ENCODE data around the gene NAXD. TPM values are rescaled to one million over a fixed set of nuclear protein-coding genes. Genes with fewer than 3 reads are reported as not detected.

The NAXD gene
- total and polyA plus RNA-seq, 2 of the 4 experiments (the other 2 are of a cell fraction), result 10.2 to 27.2 TPM

GRCh38 chr13:110680852-110681251, 65.5 kb downstream of the NAXD start:
- no peak overlapping the region for H2AK5ac ChIP-seq (ENCODE audit: low read depth, low read length)
- H3K18ac ChIP-seq (ENCODE audit: low read depth, low read length), result no peak overlapping the region
- no peak overlapping the region for H4K91ac ChIP-seq (ENCODE audit: insufficient read depth, low read depth, low read length)
- H3K36me3 ChIP-seq (ENCODE audit: control insufficient read depth, insufficient read depth, low read length), result peaks cover 61% of the 10 kb centered on the region
- H4K5ac ChIP-seq (ENCODE audit: low read depth, low read length), result no peak overlapping the region
- no peak for DNase-seq
- H3K27me3 ChIP-seq (ENCODE audit: control insufficient read depth, insufficient read depth, low read length), result no peaks in the 10 kb centered on the region
- H3K9me1 ChIP-seq (ENCODE audit: insufficient read depth, low read length), result 0 out of 2 replicates have a peak, but pooled peaks cover 3% of the 10 kb centered on the region
- H3K14ac ChIP-seq (replicated peaks; ENCODE audit: low read depth, low read length), result no peak overlapping the region
- in situ Hi-C loops (cut with MboI; ENCODE audit: low sequenced_read_pairs) (no loop called here), dilution Hi-C loops (cut with HindIII; ENCODE audit: low sequenced_read_pairs, unreplicated experiment) (no loop called here), intact Hi-C loops (cut with micrococcal nuclease) (loop anchor here (1.0 kb wide), 1 partner anchor 138 kb away; no protein-coding TSS in a partner anchor)
- no peak overlapping the region for H3K23ac ChIP-seq (ENCODE audit: low read depth, low read length)
- ChIA-PET CTCF (no interaction called here), POLR2A (ENCODE audit: unreplicated experiment) (no interaction called here)
- H2BK15ac ChIP-seq (ENCODE audit: low read depth, low read length), result no peak overlapping the region
- H3K56ac ChIP-seq (ENCODE audit: extremely low read depth, insufficient read depth, low read length), result no peak overlapping the region
- no peak overlapping the region for H3K27ac ChIP-seq (ENCODE audit: insufficient read depth, low read length)
- H3K79me1 ChIP-seq (ENCODE audit: low read depth in 1 of 2, low read length in 2 of 2), result peaks cover 15 to 16% of the 10 kb centered on the region in 2 experiments
- H3K4me1 ChIP-seq (ENCODE audit: control insufficient read depth, insufficient read depth, low read length), result peaks cover 3% of the 10 kb centered on the region; the same call in 1 of the 2 replicates
- H3K9ac ChIP-seq (ENCODE audit: low read depth, low read length), result no peak overlapping the region
- BruUV-seq (replicated peaks), result no TSS peak
- TF ChIP-seq SMC3 (IDR thresholded peaks at IDR 0.05; ENCODE audit: low read depth, low read length), result peak; percentile 30
- TF ChIP-seq RFX5 (IDR thresholded peaks at IDR 0.05; ENCODE audit: low read depth, low read length), result no peak
- TF ChIP-seq FOS (IDR thresholded peaks at IDR 0.05; ENCODE audit: low read depth, low read length), result no peak
- peak; percentile 37 for TF ChIP-seq RAD21 (IDR thresholded peaks at IDR 0.05; ENCODE audit: low read length)
- no peak for TF ChIP-seq ELK1 (IDR thresholded peaks at IDR 0.05; ENCODE audit: borderline replicate concordance, low read depth, low read length)
- TF ChIP-seq MXI1 (IDR thresholded peaks at IDR 0.05; ENCODE audit: borderline replicate concordance, low read depth, low read length), result no peak
- TF ChIP-seq CEBPB (IDR thresholded peaks at IDR 0.05; ENCODE audit: low read depth, low read length), result no peak
- TF ChIP-seq RCOR1 (IDR thresholded peaks at IDR 0.05; ENCODE audit: insufficient replicate concordance, low read length), result no peak
- peak; percentile 38 for TF ChIP-seq CTCF (conservative IDR thresholded peaks at IDR 0.05; ENCODE audit: low read depth, low read length)
- H2BK120ac ChIP-seq (ENCODE audit: low read depth, low read length), result no peak overlapping the region
- WGBS, 2 experiments (ENCODE audit: extremely low coverage in 2 of 2, insufficient read length in 1 of 2), result 100% methylated on average over 1 of the region's 7 CpGs; no CpG with 5 or more reads in 1 of the 2 experiments
- ATAC-seq (ENCODE audit: low read depth), result peak; percentile 54; the same call in 1 of the 2 replicates
- peaks cover 6% of the 10 kb centered on the region; the same call in 1 of the 2 replicates for H4K20me1 ChIP-seq (ENCODE audit: insufficient read depth, low read length)
- no peak overlapping the region for H3K4me2 ChIP-seq (ENCODE audit: low read depth, low read length)
- no peaks in the 10 kb centered on the region for H3K9me3 ChIP-seq (ENCODE audit: control insufficient read depth, insufficient read depth, low read length)
- no peak overlapping the region for H3K4ac ChIP-seq (ENCODE audit: low read depth, low read length)
- H2BK20ac ChIP-seq (ENCODE audit: low read depth, low read length), result no peak overlapping the region
- no peak overlapping the region for H4K8ac ChIP-seq (ENCODE audit: low read depth in 2 of 2, low read length in 2 of 2)
- no peak overlapping the region for H2AFZ ChIP-seq (replicated peaks; ENCODE audit: low read length, poor library complexity)
- peak overlapping the region; percentile 76 for H2AK9ac ChIP-seq (replicated peaks; ENCODE audit: low read depth, low read length, poor library complexity)
- no peak overlapping the region for H3K4me3 ChIP-seq (ENCODE audit: insufficient read depth, low read depth, low read length)
- no peak overlapping the region for H2BK5ac ChIP-seq (ENCODE audit: low read depth, low read length, poor library complexity, severe bottlenecking)
